Smooth muscle cell (in vitro differentiated cells): ENCODE measurements around the gene SIX2. TPM values are rescaled to one million over a fixed set of nuclear protein-coding genes. Genes with fewer than 3 reads are reported as not detected.

Experiments used
- DNase-seq: peaks from one replicate; lab custom pipeline; 2025; ENCODE audit not compliant: unreplicated experiment; lab: John Stamatoyannopoulos, UW
- H2AFZ ChIP-seq: fragments of 200-600 bp; sonication (generic); 2 replicates; pipeline ENCODE4 v1.6.0; 2016; ENCODE audit warnings: antibody characterized with exemption, low read depth, mild to moderate bottlenecking
- H3F3A ChIP-seq: fragments of 200-600 bp; sonication (generic); 2 replicates; pipeline ENCODE4 v1.6.0; 2017; ENCODE audit warnings: antibody characterized with exemption, low read depth
- H3K27ac ChIP-seq: fragments of 200-600 bp; sonication (generic); 2 replicates; pipeline ENCODE4 v1.5.1; 2016; ENCODE audit warnings: low read depth, mild to moderate bottlenecking
- H3K27me3 ChIP-seq: fragments of 200-600 bp; sonication (generic); 2 replicates; pipeline ENCODE4 v1.6.1; 2016; ENCODE audit warnings: low read depth, mild to moderate bottlenecking
- H3K36me3 ChIP-seq: fragments of 200-600 bp; sonication (generic); 2 replicates; pipeline ENCODE4 v1.5.1; 2016; ENCODE audit warnings: low read depth
- H3K4me1 ChIP-seq: fragments of 200-600 bp; sonication (generic); 2 replicates; pipeline ENCODE4 v1.5.1; 2016; ENCODE audit warnings: low read depth
- H3K4me2 ChIP-seq: fragments of 200-600 bp; sonication (generic); 2 replicates; pipeline ENCODE4 v1.6.0; 2016; ENCODE audit warnings: mild to moderate bottlenecking
- H3K4me3 ChIP-seq: fragments of 200-600 bp; sonication (generic); 2 replicates; pipeline ENCODE4 v1.5.1; 2016; ENCODE audit warnings: mild to moderate bottlenecking
- H3K79me2 ChIP-seq: fragments of 200-600 bp; sonication (generic); 2 replicates; pipeline ENCODE4 v1.6.0; 2016; ENCODE audit warnings: low read depth, mild to moderate bottlenecking
- H3K9ac ChIP-seq: fragments of 200-600 bp; sonication (generic); 2 replicates; pipeline ENCODE4 v1.6.0; 2016; ENCODE audit warnings: low read depth
- H3K9me3 ChIP-seq: fragments of 200-600 bp; sonication (generic); replicated peaks from 2 replicates; pipeline ENCODE4 v1.5.1; 2016; ENCODE audit warnings: low read depth
- H4K20me1 ChIP-seq: fragments of 200-600 bp; sonication (generic); 2 replicates; pipeline ENCODE4 v1.6.0; 2016; ENCODE audit warnings: low read depth
- CTCF ChIP-seq: fragments of 200-600 bp; sonication (generic); IDR thresholded peaks from 2 replicates; pipeline ENCODE4 v1.5.1; 2017; ENCODE audit warnings: borderline replicate concordance, mild to moderate bottlenecking, antibody characterized with exemption; ENCODE audit not compliant: insufficient read depth, poor library complexity, severe bottlenecking
- WGBS: methylation state at CpG from one replicate; pipeline ENCODE4 v1.1.7; 2016; ENCODE audit warnings: low lambda C conversion rate; 5-methylcytosine and 5-hydroxymethylcytosine counted together
- polyA plus RNA-seq: library from polyadenylated mRNA; unstranded; fragments of >200 nt; fragmentation: Nextera tagmentation; extraction: Ambion mirVana; gene quantifications from 2 replicates; pipeline ENCODE4 v1.2.1, GENCODE V29; 2016
- total RNA-seq: library from RNA; depleted of rRNA; stranded (reverse); fragments of >200 nt; gene quantifications from 2 replicates; pipeline ENCODE4 v1.2.3, GENCODE V29; 2014

Gene SIX2
- total and polyA plus RNA-seq, 2 experiments from 2014 or later, result 0.18 TPM; not detected in 1

- Histone ChIP-seq H3K9ac (no peak overlapping the region), H3K36me3 (no peaks in the 10 kb centered on the region), H3F3A (no peaks in the 10 kb centered on the region), H3K79me2 (no peaks in the 10 kb centered on the region), H3K4me2 (no peak overlapping the region), H3K4me1 (peaks cover 6% of the 10 kb centered on the region), H3K27ac (no peak overlapping the region), H3K9me3 (no peaks in the 10 kb centered on the region), H4K20me1 (no peaks in the 10 kb centered on the region), H3K4me3 (no peak overlapping the region), H3K27me3 (peaks cover 16% of the 10 kb centered on the region), H2AFZ (no peak overlapping the region)
- 82% methylated on average over 11 of the region's 11 CpGs for WGBS
- TF ChIP-seq CTCF, result no peak
- DNase-seq, result no peak
Observed at GRCh38 chr2:44979581-44979980, 29.7 kb downstream of the SIX2 start.

- Histone ChIP-seq H4K20me1 (no peaks in the 10 kb centered on the region), H2AFZ (no peak overlapping the region), H3F3A (no peaks in the 10 kb centered on the region), H3K36me3 (no peaks in the 10 kb centered on the region), H3K27me3 (peaks cover 21% of the 10 kb centered on the region), H3K4me2 (peak overlapping the region; percentile 48), H3K4me1 (peaks cover 21% of the 10 kb centered on the region), H3K9me3 (no peaks in the 10 kb centered on the region), H3K9ac (no peak overlapping the region), H3K27ac (no peak overlapping the region), H3K79me2 (no peaks in the 10 kb centered on the region), H3K4me3 (no peak overlapping the region)
- 56% methylated on average over 23 of the region's 24 CpGs for WGBS
- TF ChIP-seq CTCF, result no peak
- DNase-seq, result no peak
Observed at GRCh38 chr2:44975571-44976450, 33.4 kb downstream of the SIX2 start.

DNA sequence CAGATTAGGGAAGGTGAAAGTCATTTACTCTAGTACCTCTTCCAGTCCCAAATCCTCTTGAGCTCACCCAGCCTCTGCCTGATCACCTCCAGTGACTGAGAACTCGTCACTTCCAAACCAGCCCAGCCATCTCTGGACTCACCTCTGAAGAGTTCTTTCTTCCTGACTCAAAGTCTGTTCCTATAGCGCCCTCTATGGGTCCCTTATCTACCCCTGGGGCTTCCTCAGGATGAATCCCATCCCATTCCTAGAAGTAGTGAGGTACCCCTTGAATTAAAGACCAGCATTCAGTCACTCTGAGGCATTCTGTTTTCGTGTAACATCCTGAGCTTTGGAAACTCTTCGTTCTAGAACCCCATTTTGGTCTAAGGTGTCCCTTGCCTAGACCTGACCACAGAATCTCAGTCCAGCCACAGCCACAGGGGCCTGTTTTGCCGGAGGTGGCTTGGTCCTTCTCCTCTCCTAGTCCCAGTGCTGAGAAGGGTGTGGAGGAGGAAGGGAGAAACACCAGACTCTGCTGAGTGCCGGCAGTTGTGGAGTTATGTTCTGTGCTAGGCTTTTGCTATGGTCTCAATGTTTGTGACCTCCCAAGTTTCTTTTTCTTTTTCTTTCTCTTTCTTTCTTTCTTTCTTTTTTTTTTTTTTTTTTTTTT lies 35.1 kb downstream of the SIX2 start:
- Histone ChIP-seq H3K27me3 (peaks cover 21% of the 10 kb centered on the region), H3F3A (no peaks in the 10 kb centered on the region), H3K27ac (no peak overlapping the region), H3K9ac (no peak overlapping the region), H3K4me1 (peaks cover 21% of the 10 kb centered on the region), H2AFZ (no peak overlapping the region), H3K36me3 (no peaks in the 10 kb centered on the region), H3K4me3 (no peak overlapping the region), H3K79me2 (no peaks in the 10 kb centered on the region), H3K9me3 (no peaks in the 10 kb centered on the region), H3K4me2 (no peak overlapping the region), H4K20me1 (no peaks in the 10 kb centered on the region)
- TF ChIP-seq CTCF, result peak; percentile 44
- WGBS, result 43% methylated on average over 6 of the region's 6 CpGs
- DNase-seq, result no peak
